RWPE2 (cell line): Measurements from ENCODE around the gene PAK2.

ENCODE experiments used
- ATAC-seq: fragments of 200-7000 bp; cut with Tn5 transposase; 3 replicates; pipeline ENCODE4 v1.9.1; 2021; ENCODE audit warnings: low read depth
- DNase-seq: peaks from one replicate; pipeline ENCODE4 v3.0.0-alpha.2; 2020; ENCODE audit warnings: low spot score
- H3K27ac ChIP-seq: fragments of 450-650 bp; 2 replicates; pipeline ENCODE4 v1.5.1; 2017; ENCODE audit warnings: mild to moderate bottlenecking; ENCODE audit not compliant: poor library complexity, severe bottlenecking
- H3K27me3 ChIP-seq: fragments of 250-450 bp; sonication (Bioruptor Pico); 2 replicates; pipeline ENCODE4 v1.5.1; 2021; ENCODE audit warnings: mild to moderate bottlenecking, moderate library complexity; ENCODE audit not compliant: insufficient read depth, poor library complexity, severe bottlenecking
- H3K36me3 ChIP-seq: fragments of 250-450 bp; sonication (Bioruptor Pico); 2 replicates; pipeline ENCODE4 v1.5.1; 2020; ENCODE audit warnings: low read depth, mild to moderate bottlenecking, moderate library complexity
- H3K4me1 ChIP-seq: fragments of 250-450 bp; sonication (Bioruptor Pico); 2 replicates; pipeline ENCODE4 v1.5.1; 2021; ENCODE audit warnings: mild to moderate bottlenecking, moderate library complexity; ENCODE audit not compliant: insufficient read depth, poor library complexity, severe bottlenecking
- H3K4me3 ChIP-seq: fragments of 250-450 bp; sonication (Bioruptor Pico); 2 replicates; pipeline ENCODE4 v1.5.1; 2021; ENCODE audit warnings: mild to moderate bottlenecking, moderate library complexity; ENCODE audit not compliant: severe bottlenecking
- H3K9me3 ChIP-seq: fragments of 250-450 bp; sonication (Bioruptor Pico); 2 replicates; pipeline ENCODE4 v1.5.1; 2021; ENCODE audit warnings: mild to moderate bottlenecking, moderate library complexity; ENCODE audit not compliant: severe bottlenecking
- CTCF ChIP-seq: fragments of 450-650 bp; IDR thresholded peaks from one replicate; pipeline ENCODE4 v1.5.1; 2017; ENCODE audit warnings: mild to moderate bottlenecking, moderate library complexity; ENCODE audit not compliant: poor library complexity, severe bottlenecking

The PAK2 gene

GRCh38 chr3:196875258-196875657 is 135.6 kb downstream of the PAK2 start:
- H3K4me1 ChIP-seq = no peaks in the 10 kb centered on the region
- H3K27me3 ChIP-seq = no peaks in the 10 kb centered on the region
- ATAC-seq (no peak), DNase-seq (no peak)
- H3K27ac ChIP-seq = no peak overlapping the region
- no peak overlapping the region for H3K4me3 ChIP-seq
- TF ChIP-seq CTCF = no peak
- no peaks in the 10 kb centered on the region for H3K9me3 ChIP-seq
- H3K36me3 ChIP-seq = peaks cover 16% of the 10 kb centered on the region
